Measurements from ENCODE around the gene GDPD4.
"Not testable (repeated sequence)": the region's sequence is repeated elsewhere in the genome, so short reads cannot be mapped to it uniquely, and the experiment has no call there.

GDPD4 gene, protein sequence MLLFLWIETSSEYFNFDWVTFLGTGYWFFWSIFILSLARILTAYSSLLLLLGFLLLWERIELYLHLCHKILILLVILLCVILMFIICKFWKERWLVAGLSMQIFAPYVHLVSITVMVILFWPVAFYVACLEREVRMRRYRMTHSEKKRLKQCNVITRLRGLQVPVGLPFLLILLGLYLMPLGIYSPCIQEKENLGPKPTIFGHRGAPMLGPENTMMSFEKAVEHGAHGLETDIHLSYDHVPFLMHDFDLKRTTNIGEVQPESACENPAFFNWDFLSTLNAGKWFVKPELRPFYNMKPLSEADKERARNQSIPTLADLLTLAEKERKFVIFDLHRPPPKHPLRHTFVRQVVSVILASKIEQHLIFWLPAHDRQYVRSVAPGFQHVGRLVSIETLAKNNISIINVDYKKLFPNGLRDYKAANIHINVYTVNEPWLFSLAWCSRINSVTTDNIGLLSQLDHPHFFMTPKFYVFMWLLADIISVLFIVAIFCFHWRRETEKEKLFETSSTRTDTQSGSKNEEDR

DNA sequence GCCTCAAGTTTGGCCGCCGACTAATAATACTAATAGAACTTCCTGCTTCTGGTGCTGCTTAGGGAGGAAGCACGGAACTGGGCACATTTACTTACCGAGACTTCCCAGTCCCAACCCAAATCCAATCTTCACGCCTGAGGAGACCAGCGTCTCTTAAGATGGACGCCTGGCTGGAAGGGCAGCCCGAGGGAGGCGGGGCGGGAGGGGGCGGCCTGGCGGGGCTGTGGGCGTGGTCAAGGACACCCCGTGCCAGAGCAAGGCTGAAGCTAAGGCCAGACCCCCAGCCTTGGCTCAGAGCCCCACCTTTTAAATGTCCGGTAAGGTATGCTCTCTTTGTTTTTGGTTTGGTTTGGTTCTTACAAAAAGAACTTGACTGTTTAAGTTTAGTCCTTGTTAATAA, at the start of gene GDPD4:
TSS of gene GDPD4 (minus strand) at position 177 of the 400 bp plus-strand sequence. CDS start 16,549 bp downstream, outside the sequence.
- no peak for DNase-seq

DNA sequence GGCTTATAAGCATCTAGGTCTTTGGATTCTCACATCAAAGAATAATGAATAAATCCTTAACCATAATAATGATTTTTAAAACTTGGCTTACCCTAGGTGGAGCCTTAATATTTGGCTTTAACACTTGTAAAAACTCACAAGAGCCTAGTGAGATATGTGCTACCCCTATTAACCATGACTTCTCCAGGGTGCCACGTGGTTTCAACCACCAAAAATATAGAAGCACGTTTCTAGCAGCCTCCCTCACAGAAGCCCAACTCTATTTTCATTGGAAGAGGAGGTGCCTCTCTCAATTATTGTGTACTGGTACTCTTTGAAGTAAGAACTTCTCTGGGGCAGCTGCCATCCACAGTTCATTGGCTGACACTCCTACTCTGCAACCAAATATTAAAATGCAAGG, 46.5 kb upstream of the GDPD4 start:
- DNase-seq, result no peak

DNA sequence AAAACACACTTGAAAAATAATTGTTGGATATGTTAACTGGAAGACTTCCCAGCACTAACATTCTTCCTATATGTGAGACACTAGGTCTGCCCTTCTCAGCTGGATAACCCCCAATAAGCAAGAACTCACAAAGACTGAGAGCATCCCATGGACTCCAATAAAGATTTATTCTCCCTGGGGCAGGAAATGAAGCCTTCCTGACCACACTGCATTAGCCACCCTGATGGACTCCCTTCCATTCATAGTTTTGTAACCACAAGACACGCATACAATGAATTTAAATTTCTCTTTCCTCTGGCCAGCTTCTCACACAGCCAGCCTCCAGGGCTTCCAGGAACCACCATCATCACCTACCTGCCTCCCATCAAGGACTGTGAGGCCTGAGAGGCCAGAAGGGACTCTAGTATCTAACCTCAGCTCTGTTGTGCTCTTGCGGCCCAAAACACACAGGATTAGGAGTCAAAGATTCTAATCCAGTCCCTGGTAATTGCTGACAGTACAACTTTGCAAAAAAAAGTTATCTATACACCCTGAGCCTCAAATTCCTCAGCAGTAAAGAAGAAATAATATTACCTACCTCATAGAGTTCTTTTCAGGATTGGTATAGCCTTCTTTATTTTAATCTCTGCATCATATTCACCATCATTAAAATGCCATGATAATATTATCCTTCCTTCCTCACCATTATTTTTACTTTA, 45.6 kb upstream of the GDPD4 start:
- DNase-seq, result no peak

DNA sequence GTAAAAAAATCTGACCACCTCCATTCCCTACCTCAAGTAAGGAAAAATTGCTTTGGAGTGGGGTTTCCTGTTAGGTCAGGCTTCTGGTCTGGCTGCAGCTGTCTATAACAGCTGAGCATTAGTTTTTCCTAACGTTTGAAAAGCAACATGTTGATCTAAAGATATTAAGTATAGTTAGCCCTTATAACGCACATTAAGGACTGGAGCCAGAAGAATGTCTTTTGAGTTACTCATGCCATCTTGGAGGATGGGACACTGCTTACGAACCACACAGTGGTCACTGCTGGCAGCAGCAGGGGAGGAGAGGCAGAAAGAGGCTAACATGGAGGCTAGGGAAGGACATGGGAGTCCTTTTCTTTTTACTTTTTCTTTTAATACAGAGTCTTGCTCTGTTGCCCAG, 44.1 kb upstream of the GDPD4 start:
- DNase-seq, result no peak

DNA sequence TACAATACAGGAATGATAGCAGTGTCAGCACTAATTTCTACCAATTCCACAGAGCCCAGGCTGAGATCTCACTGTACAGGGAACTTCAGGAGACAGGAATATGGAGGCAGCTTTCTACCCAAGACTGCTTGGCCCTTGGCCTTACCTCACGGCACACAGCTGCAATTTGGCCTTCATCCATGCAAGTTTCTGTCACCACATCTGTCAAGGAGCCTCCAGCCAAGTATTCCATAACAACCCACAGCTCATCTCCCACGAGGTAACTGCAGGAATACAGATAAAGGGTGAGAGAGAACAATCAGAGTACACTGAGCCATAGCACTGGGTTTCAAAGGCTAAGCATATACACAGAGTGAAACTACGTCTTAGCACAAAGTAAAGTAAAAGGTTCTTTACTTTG, 39.0 kb upstream of the GDPD4 start:
- no peak for DNase-seq

DNA sequence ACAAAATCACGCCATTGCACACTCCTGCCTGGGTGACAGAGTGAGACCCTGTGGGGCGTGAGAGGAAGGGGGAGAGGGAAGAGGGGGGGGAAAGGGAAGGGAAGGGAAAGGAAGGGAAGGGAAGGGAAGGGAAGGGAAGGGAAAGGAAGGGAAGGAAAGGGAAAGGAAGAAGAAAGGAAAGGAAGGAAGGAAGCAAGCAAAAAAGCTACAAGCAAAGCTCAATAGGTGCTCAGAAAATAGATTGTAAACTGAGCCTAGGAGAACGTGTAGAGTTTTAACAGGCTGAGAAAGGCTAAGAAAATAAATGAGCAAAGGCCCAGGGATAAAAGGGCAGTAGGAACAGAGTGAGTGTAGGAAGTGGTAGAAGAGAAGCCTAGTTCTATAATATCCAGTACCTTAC, 30.8 kb upstream of the GDPD4 start:
- no peak for DNase-seq

DNA sequence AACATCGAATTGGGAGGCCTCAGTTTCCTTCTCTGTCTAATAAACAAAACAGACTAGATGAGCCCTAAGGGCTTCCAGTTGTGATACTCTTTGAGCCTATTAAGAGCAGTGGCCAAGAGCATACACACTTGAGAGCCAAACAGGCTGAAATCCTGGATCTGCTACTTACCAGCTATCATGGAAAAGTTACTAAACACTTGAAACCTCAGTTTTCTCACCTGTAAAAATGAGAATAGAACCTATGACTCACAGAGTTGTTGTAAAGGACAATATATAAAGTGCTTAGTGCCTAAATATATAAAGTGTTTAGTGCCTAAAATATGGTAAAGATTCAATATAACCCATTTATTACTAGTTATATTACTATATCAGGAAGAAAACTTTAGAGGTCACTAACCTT, 23.7 kb upstream of the GDPD4 start:
- no peak for DNase-seq

DNA sequence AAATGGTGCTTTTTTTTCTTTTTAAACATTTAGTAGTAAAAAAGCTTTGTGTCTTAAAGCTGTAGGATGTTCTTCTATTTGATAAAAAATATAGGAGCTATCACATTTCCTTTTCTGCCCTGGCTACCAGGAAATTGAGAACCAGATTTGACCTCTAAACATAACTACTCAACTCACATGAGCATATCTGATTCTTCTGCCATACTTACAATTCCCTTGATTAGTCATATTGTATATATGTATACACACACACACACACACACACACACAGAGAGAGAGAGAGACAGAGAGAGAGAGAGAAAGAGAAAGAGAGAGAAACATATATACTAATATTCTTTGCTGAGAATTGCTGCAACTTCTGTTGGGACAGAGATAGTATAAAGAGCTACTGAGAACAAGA, 23.0 kb upstream of the GDPD4 start:
- no peak for DNase-seq

DNA sequence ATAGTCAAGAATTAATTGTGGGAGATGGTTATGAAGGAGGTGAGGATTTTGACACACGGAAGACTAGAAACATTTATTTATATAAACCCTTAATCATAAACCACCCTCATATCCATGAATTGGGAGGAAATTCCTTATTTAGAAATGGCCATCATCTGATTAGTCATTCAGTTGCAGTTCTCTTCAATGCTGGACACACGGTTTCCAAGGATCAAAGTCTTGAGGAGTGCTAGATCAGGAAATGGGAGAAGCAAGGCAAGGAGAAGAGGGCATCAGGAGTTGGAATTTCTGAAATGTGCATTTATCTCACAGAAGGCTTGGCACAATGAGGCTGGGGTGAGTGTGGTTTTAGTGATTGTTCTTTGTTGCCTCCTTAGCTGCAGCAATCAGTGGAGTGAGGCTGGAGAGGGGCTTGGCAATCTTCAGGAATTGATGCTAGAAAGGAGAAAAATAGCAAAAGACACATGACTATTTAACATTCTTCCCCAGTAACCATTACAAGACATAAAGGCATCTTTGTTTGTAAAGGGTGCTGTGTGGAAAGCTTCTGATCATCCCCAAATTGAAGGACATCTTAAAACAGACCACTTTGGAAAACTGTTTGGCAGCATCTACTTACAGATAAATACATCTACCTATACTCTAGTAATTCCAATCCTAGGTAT, 21.6 kb upstream of the GDPD4 start:
- DNase-seq, result no peak

DNA sequence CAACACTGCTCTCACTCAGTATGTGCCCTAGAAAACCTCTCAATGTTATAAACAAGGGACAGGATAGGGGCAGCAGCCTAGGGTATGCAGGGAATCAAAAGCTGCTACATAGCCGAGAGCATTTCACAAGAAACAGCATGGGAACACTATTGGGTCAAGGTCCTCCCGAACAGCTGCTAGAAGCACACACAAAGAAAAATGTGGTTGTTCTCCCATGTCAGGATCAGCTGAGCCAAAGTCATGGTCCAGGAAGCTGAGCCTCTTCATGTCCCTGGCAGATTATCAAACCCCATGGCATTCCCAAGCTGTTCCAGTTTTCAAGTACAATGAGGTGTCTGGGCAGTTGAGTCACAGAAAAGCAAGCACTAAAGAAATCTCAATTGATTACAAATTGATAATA, 21.0 kb upstream of the GDPD4 start:
- DNase-seq, result no peak

DNA sequence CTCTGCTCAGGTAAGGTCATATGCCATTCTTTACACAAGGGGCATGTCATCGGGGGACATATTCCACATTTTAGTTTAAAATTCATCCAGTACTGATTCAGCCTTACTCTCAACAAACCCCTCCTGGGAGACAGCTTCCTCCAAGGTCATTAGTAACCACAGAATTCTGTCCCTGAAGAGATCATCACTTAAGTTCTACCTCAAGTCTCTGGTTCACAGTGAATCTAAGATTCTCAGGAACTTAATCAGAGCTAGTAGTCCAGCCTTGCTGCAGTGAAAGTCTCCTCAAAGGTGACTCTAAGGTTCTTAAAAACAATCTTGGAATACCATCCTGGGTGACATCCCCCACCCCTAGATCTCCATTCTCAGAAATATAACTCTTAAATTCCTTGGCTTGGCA, 18.9 kb upstream of the GDPD4 start:
- no peak for DNase-seq

DNA sequence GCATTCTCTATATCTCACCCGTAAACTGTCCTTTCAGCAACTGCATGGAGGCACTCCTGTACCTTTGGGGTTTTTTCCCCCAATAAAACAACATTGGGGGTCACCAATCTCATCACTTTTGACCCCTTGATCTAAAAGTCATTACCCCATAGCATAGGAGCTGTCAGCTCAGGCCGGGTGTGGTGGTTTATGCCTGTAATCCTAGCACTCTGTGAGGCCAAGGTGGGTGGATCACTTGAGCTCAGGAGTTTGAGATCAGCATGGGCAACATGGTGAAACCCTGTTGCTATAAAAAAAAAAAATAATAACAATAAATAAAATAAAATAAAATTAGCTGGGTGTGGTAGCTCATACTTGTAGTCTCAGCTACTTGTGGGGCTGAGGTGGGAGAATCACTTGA, 17.1 kb upstream of the GDPD4 start:
- DNase-seq, result no peak

DNA sequence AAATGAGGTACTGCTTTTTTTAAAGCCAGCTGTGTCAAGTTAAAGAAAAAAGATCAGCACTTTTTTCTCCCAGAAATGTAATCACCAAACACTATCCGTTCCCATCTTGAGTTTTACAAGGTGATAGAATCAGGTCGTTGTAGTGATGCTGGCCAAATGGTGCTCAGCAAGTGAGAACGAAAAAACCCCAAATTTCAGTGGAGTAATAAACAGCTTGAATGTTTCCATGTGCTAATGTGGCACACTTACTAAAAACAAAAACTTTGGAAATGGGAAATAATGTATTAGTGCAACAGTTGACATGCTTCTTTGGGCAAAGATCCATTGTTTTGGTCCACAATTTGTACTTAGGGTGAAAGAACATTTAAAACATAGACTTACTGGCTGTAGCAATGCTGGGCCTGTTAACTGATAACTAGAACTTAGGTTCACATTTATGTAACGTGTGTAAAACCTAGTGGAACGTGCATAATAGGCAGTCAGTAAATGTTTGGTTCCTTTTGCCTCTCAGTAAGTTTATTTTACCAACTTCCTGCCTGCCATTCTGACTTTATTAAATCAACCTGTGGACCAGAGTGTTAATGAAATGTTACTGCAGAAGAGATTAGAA, 15.4 kb upstream of the GDPD4 start:
- DNase-seq, result no peak

DNA sequence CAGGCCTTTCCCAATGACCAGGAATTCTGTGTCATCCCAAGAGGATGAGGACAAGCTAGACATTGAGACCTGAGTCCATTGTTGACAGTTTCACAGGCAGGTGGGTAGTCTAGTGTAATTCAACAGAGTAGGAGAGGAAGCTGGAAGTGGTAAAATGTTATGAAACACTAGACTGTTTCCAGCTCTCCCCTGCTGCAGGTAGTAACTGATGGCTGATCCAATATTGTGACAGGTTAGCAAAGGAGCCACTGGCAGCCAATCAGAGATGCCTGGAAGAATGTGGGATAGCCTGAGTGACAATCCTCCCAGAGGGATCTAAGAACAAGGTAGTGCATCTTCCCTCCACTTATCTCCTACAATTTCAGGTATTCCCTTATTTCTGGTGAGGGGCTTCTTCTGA, 10.6 kb upstream of the GDPD4 start:
- DNase-seq, result no peak

DNA sequence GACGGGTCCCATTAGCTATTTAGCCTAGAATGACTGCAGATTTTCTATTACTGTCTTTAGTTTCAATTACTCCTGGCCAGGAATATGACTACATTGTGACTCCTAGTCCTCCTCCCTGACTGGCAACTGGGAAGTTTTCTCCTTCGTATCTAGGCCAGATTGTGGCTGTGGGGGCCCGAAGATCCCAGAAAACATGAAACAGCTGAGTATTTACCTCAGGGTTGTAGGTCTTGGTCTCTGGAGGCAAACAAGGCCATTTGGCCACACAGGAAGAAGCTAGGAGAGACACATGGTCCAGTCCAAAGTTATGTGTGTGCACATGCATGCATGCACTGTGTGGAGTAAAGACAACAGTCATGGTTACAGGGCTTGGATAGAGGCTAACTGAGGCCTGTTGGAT, 10.2 kb upstream of the GDPD4 start:
- no peak for DNase-seq

DNA sequence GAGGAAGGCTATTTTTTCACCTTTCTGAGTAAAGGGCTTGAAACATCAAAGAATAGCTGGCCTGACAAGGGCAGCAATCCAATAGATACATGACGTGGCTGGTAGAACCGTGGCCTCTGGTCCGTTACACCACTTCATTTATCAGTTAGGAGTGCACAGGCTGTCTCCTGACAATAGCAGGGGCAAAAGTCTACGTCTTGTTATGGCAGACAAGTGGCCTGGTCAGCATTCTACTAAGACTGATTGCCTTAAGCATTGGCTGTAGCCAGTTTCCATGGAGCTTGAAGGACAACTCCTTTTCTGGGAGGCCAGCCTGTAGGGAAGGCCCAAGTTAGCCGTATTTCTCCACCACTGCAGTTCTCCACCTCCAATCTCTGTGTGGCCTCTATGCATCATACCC, 9.2 kb upstream of the GDPD4 start:
- DNase-seq, result no peak

DNA sequence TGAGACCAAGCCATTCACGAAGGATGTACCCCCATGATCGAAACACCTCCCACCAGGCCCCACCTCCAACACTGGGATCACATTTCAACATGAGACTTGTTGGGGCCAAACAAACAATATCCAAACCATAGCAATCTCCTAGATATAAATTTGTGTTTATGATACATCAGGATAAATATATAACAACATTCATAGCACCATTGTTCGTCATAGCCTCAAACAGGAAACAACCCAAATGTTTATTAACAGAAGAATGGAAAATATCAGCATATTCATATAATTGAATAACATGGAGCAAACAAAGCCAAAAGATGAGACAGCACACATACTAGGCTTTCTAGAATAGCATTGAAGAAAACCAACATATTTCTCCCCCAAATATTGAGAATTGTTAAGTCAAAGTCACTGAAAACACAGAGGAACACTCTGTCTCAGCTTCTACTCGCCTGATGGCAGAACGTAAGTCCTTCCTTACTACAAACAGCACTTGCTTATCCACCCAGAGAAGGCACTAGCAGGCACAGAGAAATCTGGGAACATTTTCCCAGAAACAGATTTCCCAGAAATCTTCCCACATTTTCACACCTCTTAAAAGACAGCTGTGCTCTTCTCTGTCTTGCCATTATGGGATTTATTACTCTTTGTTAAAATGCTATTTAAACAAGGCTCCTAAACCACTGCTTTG, 8.1 kb upstream of the GDPD4 start:
- no peak for DNase-seq

DNA sequence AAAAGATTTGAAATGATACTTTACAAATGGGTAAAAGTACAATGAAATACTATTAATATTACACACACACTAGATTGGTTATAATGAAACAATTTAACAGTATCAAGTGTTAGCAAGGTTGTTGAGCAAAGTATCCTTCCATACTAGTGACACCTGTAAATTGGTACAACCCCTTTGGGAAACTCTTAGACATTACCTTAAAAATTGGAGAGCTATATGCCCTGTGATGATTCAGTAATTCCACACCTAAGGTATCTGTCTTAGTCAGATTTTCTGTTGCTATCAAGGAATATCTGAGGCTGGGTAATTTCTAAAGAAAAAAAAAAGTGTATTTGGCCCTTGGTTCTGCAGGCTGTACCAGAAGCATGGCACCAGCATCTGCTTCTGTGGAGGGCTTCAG, 7.4 kb upstream of the GDPD4 start:
- no peak for DNase-seq

DNA sequence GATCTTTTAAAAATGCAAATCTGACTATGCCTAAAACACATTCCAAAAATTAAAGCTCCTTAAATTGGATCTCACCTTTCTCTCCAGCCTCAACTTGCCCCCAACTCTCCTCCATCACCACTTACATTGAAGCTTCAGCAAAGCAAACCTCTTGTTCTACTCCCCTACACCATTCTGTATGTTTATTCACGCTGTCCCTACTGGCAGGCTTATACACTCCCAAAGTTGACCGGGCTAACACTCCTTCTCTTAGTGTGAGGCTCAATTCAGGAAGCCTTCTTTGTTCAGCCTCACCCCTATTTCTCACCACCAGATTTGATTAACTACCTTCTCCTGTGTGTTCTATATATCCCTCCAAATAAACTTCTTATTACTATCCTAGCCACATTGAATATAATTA, 1.8 kb upstream of the GDPD4 start:
- no peak for DNase-seq

DNA sequence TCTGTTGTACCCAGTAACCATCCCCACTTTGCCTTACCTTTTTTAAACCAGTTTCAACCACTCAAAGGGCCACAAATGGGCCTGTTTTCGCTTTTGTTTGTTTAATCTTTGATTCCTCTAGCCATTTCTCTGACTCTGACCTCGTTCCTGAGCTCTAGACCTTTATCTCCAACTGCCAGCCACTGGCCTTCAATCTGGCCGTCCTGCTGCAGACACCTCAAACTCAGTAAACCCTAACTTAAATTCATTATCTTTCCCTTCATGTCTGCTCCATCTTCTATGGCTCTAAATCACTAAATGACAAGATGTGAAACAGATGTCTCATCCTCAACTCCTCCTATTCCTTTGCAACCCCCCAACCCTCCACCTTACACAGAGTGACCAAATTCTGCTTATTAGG, 1.3 kb upstream of the GDPD4 start:
- DNase-seq, result no peak

DNA sequence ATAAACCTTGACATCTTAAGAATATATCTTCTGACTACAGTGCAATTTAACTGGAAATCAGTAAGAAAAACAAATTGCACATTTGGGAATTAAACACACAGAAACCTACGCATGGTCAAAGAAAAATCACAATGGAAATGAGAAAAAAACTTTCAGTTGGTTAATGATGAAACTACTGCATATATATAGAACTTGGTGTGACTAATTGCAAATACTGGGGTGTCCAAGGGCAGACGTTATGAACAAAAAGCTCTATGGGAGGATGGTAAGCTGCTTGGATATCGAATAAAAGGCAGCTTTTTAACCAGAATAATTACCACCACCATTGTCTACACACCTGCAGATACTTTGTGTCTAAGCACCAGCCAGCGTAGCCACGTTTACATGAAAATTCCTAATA, 791 bp downstream of the GDPD4 start:
- DNase-seq, result no peak

DNA sequence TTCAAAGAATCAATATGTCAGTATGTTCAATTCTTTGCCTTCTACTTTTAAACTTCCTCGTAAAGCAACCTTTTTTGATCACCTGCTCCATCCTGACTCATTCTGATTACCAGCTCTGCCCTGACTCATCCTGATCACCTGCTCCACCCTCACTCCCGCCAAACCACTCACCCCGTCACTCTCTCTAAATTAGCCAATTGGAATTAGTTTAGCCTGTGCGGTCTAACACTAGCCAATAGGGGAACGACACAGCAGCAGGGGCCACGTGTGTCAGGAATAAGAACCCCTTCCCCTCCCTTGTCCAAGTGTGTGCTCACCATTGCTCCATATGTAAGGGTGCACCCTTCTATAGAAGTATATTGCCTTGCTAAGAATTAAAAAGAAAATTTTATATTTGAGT, 1.5 kb downstream of the GDPD4 start:
- DNase-seq, result not testable (repeated sequence)

DNA sequence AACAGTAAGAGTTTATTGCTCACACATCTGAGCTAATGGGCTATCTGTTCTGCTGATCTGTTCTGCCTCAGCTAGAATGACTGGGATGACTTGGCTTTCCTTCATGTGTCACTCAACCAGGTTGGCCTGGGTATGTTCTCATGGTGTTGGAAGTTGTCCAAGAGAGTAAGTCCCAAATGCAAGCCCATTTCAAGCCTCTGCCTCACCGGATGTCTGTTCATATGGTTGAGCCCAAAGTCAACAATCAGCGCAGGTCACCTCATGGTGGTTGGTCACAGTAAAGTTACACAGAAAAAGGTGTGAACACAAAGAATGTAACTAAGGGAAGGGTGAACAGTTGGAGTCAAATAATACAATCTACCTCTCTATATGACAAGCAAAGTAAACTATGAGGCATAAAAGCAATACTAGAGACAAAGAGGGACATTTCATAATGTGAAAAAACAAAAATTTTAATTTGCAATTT, 1.9 kb downstream of the GDPD4 start:
- no peak for DNase-seq

Data from NCI-H2227 treated with DMSO at 0.1 percent for 48 hours (cell line).